GM21367 (cell line): ENCODE measurements around the gene ARPC4.

Experiments used
- ATAC-seq: cut with Tn5 transposase; IDR thresholded peaks from one replicate; pipeline ENCODE4 v1.9.1; 2021; ENCODE audit not compliant: unreplicated experiment

The ARPC4 gene

DNA sequence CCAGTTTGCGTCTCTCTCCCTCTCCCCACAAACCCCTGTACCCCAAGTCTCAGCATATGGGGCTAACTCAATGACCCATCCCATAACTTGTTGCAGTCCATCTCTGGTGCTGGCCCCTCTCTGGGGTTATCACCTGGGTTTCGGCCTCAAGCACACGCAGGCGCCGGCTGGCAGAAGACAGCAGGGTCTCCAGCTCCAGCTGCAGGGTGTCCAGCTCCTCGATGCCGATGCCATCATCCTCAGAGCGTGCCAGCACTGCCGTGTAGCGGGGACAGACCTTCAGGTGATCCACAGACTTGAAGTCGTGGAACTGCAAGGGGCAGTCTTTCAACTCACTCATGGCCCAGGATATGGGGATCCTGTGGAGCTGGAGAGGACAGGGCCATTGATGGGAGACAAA lies 1.8 kb upstream of the ARPC4 start:
- ATAC-seq, result no peak

DNA sequence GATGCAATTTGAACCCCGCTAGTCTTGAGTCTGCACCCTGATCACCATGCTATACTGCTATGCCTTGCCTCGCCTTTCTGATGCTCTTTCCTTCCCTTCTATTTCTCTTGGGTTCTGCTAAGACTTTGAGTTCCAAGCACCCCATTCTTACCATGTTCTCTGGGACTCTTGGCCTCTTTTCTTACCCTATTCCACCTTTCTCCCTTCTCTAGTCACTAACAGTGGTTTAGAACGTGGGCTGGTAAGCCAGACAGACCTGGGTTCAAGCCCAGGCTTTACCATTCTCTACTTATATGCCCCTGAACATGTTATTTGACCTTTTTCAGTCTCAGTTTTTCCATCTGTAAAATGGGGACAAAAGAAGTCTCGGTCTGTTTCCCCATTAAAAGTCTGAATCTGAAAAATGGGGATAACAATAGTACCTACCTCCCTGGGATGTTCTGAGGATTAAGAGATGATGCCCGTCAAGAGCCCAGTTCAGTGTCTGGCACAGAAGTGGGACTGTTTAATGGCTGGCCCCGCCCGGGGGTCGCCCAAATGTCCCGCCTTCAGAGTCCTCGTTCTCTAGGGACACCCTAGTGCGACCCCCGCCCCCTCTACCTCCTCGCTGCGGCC lies 985 bp upstream of the ARPC4 start:
- no peak for ATAC-seq

GRCh38 chr3:9793161-9793781 lies 389 bp downstream of the ARPC4 start:
- no peak for ATAC-seq

GRCh38 chr3:9794400-9794799 lies 1.5 kb downstream of the ARPC4 start:
- no peak for ATAC-seq

GRCh38 chr3:9795207-9795606 lies 2.3 kb downstream of the ARPC4 start:
- ATAC-seq, result no peak

GRCh38 chr3:9797196-9797945 lies 4.5 kb downstream of the ARPC4 start:
- no peak for ATAC-seq

DNA sequence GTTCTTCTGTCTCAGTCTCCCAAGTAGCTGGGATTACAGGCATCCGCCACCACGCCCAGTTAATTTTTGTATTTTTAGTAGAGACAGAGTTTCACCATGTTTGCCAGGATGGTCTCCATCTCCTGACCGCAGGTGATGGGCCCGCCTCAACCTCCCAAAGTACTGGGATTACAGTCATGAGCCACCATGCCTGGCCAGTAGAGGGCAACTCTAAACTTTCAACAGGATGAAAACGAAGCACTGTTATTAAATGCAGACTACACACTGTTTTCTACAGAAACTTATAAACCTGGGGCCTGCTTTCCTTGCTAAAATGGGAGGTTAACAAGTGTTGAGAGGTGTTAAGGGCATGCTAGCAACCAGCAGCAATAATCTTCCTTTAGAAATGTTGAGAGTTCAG lies 7.6 kb downstream of the ARPC4 start:
- ATAC-seq, result no peak

- no peak for ATAC-seq
Observed at GRCh38 chr3:9803494-9803893, 10.6 kb downstream of the ARPC4 start.

DNA sequence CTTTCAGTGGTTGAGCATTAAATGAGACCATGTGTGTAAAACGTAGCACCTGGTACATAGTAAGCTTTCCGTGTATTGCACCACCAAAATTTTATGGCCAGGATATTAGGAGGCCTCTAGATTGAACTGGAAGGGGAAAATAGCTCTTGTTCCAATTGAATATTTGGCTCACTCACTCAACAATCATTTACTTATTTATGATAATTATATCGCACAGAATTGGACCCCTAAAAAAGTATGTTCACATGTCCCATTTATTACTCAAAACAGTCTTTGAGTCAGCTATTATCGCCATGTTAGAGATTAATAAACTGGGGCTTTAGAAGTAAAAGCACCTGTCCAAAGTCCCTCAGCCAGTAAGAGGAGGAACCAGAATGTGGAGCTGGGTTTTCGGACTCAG lies 12.1 kb downstream of the ARPC4 start:
- ATAC-seq, result no peak

DNA sequence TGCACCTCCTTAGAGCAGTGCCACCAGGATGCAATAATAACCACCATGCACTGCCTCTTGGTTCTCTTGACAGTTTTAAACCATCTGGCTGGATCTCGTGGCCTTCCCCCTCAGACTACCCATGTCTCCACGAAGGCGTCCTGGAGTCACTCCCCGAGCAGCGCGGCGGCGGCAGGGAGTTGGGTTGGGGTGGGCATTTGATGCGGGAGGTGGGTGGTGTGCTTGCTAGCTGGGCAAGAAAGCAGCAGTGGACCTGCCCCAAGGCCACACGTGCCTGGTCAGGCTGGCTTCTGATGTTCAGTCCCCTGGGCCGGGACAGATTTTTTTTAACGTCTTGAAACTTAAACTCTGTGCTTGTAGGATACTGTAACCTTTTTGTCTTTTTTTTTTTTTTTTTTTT lies 13.3 kb downstream of the ARPC4 start:
- no peak for ATAC-seq

DNA sequence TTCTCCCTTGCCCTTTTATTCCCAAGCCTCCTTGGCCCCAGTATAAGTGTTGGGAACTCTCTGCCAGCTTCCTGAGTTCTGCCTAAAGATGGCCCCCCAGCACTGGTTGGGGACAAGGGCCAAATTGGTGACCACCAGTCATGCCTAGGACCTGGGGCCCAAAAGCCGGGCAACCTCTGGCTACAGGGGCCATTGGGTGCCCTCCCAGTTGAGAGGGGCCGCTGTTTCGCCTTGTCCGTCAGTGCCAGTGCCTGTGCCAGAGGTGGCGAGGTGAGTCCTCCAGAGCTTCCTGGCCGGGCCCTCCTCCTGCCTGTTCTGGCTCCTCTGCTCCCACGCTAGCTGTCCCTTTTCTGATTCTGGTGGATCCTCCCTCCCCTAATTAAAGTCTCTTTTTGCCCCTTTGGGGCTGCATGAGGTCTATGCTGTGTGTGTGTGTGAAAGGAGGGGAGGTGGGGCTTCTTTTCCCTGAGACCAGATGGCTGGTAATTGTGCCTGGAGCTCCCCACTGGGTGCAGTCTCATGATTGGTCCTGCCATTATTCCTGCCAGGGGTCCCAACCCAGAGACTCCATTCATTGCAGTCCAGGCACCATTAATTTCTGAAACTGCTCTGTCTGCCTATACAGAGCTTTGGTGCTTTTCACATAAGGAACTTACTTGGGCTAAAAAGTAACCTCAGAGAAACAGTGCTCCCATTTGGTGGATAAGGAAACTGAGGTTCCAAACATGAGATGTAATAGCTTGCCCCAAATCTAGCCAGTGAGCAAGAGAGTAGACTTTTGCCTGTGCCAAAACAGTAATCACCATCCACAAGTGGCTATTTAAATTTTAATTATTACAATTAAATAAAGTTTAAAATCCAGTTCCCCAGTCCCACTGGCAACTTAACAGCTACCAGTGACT lies 14.1 kb downstream of the ARPC4 start:
- ATAC-seq, result no peak

DNA sequence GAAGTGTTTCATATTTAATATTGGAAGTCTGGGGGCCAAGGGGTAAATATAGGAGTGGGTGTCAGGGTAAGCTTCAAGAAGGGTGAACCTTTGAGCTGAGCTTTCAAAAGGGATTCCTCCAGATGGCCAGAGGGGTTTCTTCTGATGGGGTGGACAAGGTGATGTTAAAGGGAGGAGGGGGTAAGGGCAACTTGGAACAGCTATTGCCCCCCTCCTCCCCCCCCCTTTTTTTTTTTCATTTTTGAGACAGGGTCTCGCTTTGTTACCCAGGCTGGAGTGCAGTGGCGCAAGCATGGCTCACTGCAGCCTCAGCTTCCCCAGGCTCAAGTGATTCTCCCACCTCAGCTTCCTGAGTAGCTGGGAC lies 15.1 kb downstream of the ARPC4 start:
- no peak for ATAC-seq

- ATAC-seq, result peak; percentile 44
Observed at GRCh38 chr3:9808345-9809037, 15.6 kb downstream of the ARPC4 start.

- no peak for ATAC-seq
Observed at GRCh38 chr3:9809239-9809614, 16.3 kb downstream of the ARPC4 start.

DNA sequence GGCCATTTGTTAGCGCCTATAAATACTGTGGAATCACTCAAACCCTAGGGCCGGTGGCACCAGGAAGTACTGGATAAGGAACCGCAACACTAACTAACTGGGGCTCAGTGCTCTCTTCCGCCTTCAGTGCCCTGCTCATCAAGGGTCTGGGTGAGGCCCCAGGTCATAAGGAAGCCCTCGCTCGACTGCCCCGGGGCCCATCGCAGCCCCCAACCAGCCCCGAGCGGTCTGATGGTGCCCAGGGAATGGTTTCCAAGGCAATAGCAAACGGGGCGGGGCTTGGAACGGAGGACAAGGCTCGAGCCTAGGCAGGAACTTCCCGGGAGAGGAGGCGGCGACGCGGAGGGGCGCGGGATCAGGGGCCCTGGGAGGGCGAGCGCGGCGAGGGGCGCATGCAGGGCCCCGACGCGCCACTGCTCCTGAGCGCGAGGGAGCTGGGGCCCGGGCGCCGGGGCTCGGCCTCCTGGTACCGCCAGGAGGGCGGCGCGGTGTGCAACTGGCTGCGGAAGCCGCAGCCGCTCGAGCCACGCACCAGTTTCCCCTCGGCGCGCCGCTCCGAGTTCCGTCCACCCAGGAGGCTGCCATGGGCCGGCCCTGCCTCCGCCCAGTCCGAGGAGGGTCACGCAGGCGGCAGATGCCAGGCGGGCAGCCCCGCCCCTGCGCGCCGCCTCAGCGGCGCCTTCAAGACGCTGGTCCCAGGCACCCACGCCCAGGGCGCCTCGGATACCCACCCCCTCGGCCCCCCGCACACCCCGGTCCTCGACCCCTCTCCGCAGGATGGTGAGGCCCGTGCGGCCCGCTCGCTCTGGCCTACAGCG lies 16.9 kb downstream of the ARPC4 start, which contains the start of gene TTLL3:
Gene TTLL3 (plus strand): TSS at position 648 of the 818 bp plus-strand sequence. CDS start 400 bp downstream, outside the sequence.
- no peak for ATAC-seq

- ATAC-seq, result no peak
Observed at GRCh38 chr3:9810433-9810770, 17.5 kb downstream of the ARPC4 start.

- no peak for ATAC-seq
Observed at GRCh38 chr3:9810846-9811245, 18.0 kb downstream of the ARPC4 start.

- ATAC-seq, result no peak
Observed at GRCh38 chr3:9812870-9813483, 20.1 kb downstream of the ARPC4 start.

GRCh38 chr3:9815986-9816385 lies 23.1 kb downstream of the ARPC4 start:
- no peak for ATAC-seq

GRCh38 chr3:9817436-9817835 lies 24.6 kb downstream of the ARPC4 start:
- ATAC-seq, result no peak
